Activated T-cell treated with anti-CD3 and anti-CD28 coated beads, Interleukin-2, amount 50 U/mL, for 4 hours (primary cell): ENCODE data around the gene PRMT2. TPM values are rescaled to one million over a fixed set of nuclear protein-coding genes. Genes with fewer than 3 reads are reported as not detected.

Experiments
- ATAC-seq, 2 donors: fragments of 200-7000 bp; cut with Tn5 transposase; one replicate each; pipeline ENCODE4 v1.10.0; 2021
- DNase-seq: peaks from one replicate; pipeline ENCODE4 v3.0.0-alpha.2; 2020
- H3K27me3 Mint-ChIP-seq: one replicate; pipeline ENCODE4 v1.8.0; 2021; ENCODE audit warnings: low read depth, mixed read lengths
- H3K36me3 Mint-ChIP-seq: one replicate; pipeline ENCODE4 v1.8.0; 2022; ENCODE audit warnings: mixed read lengths; ENCODE audit not compliant: insufficient read depth
- H3K4me1 Mint-ChIP-seq: one replicate; pipeline ENCODE4 v1.8.0; 2021; ENCODE audit warnings: low read depth, mixed read lengths
- H3K4me3 Mint-ChIP-seq: one replicate; pipeline ENCODE4 v1.8.0; 2021; ENCODE audit warnings: mild to moderate bottlenecking, moderate library complexity, mixed read lengths
- H3K9me3 Mint-ChIP-seq: one replicate; pipeline ENCODE4 v1.8.0; 2021; ENCODE audit warnings: mixed read lengths
- total RNA-seq, 3 donors: library from RNA; stranded (reverse); gene quantifications; one replicate each; pipeline ENCODE4 v1.2.1, GENCODE V29; 2021

Gene PRMT2
- 10 to 100 TPM; 24.4 to 25.3 (median 24.7) TPM for total RNA-seq

DNA sequence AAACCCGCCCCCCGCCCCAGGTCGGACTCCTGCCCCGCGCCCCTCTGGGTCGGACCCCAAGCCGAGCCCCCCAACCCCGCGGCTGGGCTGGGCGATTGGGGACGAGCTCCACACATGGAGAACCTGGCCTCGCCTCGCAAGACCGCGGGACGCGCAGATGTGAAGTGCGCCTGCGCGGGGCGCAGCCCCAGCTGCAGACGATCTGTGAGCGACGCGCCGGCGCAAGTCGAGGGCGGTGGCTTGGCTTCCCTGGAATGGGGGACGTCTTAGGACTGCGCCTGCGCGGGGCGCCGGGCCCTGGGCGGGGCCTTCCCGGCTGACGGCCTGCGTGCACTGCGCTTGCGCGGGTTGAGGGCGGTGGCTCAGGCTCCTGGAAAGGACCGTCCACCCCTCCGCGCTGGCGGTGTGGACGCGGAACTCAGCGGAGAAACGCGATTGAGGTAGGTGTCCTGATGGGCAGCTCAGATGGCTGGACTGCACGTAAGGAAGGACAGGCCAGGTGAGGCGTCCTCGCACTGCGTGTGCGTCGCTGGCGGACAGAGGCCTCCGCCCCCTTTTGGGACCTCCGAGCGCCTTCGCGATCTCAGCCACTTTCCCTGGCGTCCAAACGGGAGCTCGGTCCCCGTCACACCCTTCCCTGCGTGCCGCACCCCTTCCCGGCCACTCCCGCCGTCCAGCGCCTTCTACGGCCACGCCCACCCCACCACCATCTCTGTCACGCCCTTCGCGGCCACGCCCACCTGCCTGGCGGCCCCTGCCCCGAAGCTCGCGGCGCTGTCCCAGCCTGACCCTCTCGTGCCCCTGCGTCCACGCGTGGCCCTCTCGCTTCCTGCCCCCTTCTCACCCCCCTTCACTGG, at the start of gene PRMT2:
TSS of gene PRMT2 (plus strand) at position 351 of the 857 bp plus-strand sequence. CDS start 1,278 bp downstream, outside the sequence.
- Mint-ChIP-seq H3K27me3 (no peaks in the 10 kb centered on the region), H3K4me3 (peak within 1 kb of the TSS; percentile 96), H3K36me3 (peaks cover 5% of the 10 kb centered on the region), H3K9me3 (no peaks in the 10 kb centered on the region), H3K4me1 (peaks cover 68% of the 10 kb centered on the region)
- ATAC-seq: peak; percentile 82 to 85
- DNase-seq: peak; percentile 98

- ATAC-seq: no peak
- peaks cover 2% of the 10 kb centered on the region for H3K4me1 Mint-ChIP-seq
- H3K9me3 Mint-ChIP-seq: peaks cover 36% of the 10 kb centered on the region
- DNase-seq: no peak
- no peak overlapping the region for H3K4me3 Mint-ChIP-seq
- H3K36me3 Mint-ChIP-seq: peaks cover 1% of the 10 kb centered on the region
- no peaks in the 10 kb centered on the region for H3K27me3 Mint-ChIP-seq
Observed at GRCh38 chr21:46594276-46594675, 41.2 kb upstream of the PRMT2 start.

DNA sequence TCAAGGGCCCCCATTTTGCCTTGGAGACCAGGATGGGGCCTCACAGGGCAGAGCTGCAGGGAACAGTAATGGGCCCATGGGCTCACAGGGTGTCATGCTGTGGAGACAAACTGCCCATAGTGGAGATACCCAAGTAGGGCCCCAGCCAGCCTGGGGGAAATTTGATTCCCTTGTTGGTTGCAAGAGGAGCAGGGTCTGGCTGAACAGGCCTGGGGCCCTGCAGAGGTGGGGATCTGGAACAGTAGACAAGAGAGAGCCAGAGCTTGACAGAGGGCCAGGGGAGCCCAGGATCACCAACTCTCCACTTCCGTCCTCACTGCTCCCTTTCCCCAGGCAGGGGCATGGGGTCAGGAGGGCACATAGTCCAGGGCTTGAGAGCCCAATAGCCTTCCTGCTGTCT, 39.3 kb upstream of the PRMT2 start:
- Mint-ChIP-seq H3K9me3 (peaks cover 17% of the 10 kb centered on the region), H3K4me3 (no peak overlapping the region), H3K4me1 (peaks cover 5% of the 10 kb centered on the region), H3K27me3 (no peaks in the 10 kb centered on the region), H3K36me3 (peaks cover 1% of the 10 kb centered on the region)
- no peak for DNase-seq
- ATAC-seq: no peak

- ATAC-seq (no peak), DNase-seq (no peak)
- no peaks in the 10 kb centered on the region for H3K27me3 Mint-ChIP-seq
- H3K36me3 Mint-ChIP-seq: peaks cover 1% of the 10 kb centered on the region
- H3K9me3 Mint-ChIP-seq: peaks cover 10% of the 10 kb centered on the region
- H3K4me1 Mint-ChIP-seq: peaks cover 5% of the 10 kb centered on the region
- no peak overlapping the region for H3K4me3 Mint-ChIP-seq
Observed at GRCh38 chr21:46597031-46597430, 38.4 kb upstream of the PRMT2 start.

DNA sequence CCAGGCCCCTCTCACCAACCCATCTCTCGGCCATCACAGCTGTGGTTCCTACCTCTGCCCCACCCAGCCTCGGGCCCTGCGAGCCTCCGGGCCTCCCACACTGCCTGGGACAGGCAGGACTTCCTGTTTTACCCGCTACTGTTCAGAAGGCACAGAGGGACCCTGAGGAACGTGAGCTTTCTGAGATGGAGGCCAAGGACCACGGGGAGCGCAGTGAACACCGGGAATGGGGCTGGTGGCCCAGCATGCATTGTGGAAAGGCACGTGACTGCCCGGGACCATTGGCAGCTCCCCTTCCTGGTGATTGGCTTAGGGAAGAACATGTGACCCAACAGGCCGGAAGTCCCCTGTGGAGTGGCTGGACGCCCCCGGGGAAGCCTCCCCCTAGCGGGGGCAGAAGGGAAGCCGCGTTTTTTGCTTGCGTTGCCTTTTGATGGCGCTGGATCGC, 37.6 kb upstream of the PRMT2 start:
- no peak for ATAC-seq
- Mint-ChIP-seq H3K36me3 (peaks cover 1% of the 10 kb centered on the region), H3K27me3 (no peaks in the 10 kb centered on the region), H3K9me3 (peaks cover 9% of the 10 kb centered on the region), H3K4me3 (no peak overlapping the region), H3K4me1 (peaks cover 5% of the 10 kb centered on the region)
- no peak for DNase-seq

DNA sequence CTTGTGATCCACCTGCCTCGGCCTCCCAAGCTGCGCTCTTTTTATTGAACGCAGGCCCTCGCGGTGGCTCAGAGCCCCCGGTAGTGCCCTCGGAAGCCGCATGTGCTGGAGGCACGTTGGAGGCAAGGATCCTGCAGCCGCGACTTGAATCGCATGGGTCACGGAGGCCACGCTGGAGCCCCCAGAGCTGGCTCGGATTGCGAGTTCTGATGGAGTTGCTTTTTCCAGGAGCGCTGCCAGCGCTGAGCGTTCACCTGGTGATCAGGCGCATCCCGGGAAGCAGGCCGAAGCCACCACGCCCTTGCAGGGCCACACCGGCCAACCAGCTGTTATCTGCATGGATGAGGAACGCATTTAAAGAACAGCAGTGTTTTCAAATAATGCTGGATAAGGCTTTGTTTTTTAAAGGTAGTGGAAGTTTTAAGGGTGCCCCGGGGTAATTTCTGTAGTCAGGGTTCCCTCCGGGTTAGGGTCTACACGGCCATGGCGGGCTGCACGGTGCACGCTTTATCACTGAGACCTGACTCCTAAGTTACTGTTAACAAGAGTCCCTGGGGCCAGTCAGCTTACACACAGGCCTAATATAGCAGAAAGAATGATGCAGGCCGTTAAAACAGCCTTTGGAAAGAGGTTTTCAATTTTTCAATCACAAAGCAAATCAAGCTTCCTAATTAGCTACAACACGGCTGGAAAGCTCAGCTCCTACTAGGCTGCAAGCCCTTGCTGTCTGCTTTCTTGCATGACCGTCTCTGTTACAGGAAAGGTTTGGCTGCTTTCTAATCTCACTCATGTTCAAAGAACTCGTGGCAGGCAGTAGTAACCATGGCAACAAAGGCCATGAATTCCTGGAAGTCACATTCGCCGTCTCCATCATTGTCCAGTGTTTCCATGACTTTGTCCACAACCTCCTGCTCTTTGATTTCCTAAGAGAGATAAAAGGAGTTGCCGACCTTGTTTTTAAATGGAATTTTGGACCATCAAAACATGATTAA, 36.6 kb upstream of the PRMT2 start:
- H3K4me3 Mint-ChIP-seq: no peak overlapping the region
- no peaks in the 10 kb centered on the region for H3K36me3 Mint-ChIP-seq
- no peak for ATAC-seq
- DNase-seq: no peak
- no peaks in the 10 kb centered on the region for H3K27me3 Mint-ChIP-seq
- H3K9me3 Mint-ChIP-seq: peaks cover under 1% of the 10 kb centered on the region
- H3K4me1 Mint-ChIP-seq: peaks cover 5% of the 10 kb centered on the region

DNA sequence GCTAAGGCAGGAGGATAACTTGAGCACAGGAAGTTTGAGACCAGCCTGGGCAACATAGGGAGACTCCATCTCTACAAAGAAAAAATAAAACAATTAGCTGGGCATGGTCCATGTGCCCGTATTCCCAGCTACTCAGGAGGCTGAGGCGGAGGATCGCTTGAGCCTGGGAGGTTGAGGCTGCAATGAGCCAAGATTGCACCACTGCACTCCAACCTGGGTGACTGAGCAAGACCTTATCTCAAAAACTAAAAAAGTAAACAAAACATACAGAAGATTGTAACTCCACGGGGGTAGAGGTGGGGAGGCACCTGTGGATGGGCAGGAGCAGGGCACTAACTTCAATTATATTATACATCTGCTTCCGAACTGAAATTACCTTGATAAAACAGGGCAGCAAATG, 35.2 kb upstream of the PRMT2 start:
- H3K9me3 Mint-ChIP-seq: no peaks in the 10 kb centered on the region
- no peak overlapping the region for H3K4me3 Mint-ChIP-seq
- no peak for DNase-seq

DNA sequence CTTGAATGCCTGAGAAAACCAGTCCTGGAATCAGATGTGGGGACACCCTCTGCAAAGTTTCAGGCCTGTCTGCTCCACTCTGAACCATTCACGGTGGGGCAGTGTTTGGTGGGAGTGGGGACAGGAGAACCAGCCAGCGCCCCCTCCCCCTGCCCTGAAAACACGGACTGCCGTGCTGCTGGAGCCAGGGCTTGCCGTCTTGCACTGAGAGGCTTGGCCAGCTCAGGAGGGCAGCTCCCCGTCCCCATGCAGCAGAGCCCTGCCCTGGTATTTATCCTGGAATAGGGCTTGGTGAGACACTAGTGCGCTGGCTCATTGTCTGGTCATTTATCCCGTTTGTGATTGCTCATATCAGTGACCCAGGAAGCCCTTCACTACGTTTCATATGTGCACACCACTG, 34.5 kb upstream of the PRMT2 start:
- ATAC-seq (no peak), DNase-seq (no peak)
- Mint-ChIP-seq H3K4me3 (no peak overlapping the region), H3K27me3 (no peaks in the 10 kb centered on the region), H3K36me3 (no peaks in the 10 kb centered on the region), H3K9me3 (no peaks in the 10 kb centered on the region), H3K4me1 (peaks cover 19% of the 10 kb centered on the region)

More for the DNA sequence above, 35.2 kb upstream of the PRMT2 start:
- H3K4me1 Mint-ChIP-seq: peaks cover 12% of the 10 kb centered on the region
- no peaks in the 10 kb centered on the region for H3K27me3 Mint-ChIP-seq
- no peaks in the 10 kb centered on the region for H3K36me3 Mint-ChIP-seq
- ATAC-seq: no peak

GRCh38 chr21:46603228-46603627, 32.2 kb upstream of the PRMT2 start:
- Mint-ChIP-seq H3K4me1 (peaks cover 36% of the 10 kb centered on the region), H3K27me3 (no peaks in the 10 kb centered on the region), H3K9me3 (no peaks in the 10 kb centered on the region), H3K36me3 (no peaks in the 10 kb centered on the region), H3K4me3 (no peak overlapping the region)
- no peak for ATAC-seq
- no peak for DNase-seq

DNA sequence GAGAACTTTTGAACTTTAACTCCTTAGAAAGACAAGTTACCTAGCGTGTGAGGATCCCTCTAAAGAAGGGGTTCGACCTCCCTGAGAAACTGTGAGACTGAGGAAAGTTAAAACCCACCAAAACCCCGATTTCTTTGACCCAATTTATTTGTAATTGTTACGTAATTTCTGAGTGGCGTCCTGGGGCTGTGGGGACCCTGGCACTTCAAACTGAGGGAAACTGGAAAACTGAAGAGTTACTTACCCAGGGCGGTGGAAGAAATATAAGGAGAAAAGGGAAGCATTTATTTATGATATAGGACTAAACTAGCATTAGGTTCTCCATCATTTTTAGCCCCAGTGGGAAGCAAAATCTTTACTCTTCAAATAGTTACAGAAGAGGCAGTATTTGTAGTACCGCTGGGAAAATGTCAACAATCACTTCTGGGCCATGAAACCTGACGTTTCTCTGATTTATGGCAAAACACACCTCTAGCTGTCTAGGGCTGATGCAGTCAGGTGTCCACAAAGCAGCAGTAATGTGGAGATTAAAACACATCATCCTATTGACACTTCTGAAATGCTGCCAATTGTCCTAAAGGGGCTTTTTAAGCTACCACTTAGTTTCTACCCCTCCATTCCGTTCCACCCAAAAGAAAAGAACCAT, 31.0 kb upstream of the PRMT2 start:
- Mint-ChIP-seq H3K4me1 (peaks cover 32% of the 10 kb centered on the region), H3K9me3 (no peaks in the 10 kb centered on the region), H3K36me3 (no peaks in the 10 kb centered on the region), H3K27me3 (no peaks in the 10 kb centered on the region), H3K4me3 (no peak overlapping the region)
- no peak for DNase-seq
- ATAC-seq: no peak

DNA sequence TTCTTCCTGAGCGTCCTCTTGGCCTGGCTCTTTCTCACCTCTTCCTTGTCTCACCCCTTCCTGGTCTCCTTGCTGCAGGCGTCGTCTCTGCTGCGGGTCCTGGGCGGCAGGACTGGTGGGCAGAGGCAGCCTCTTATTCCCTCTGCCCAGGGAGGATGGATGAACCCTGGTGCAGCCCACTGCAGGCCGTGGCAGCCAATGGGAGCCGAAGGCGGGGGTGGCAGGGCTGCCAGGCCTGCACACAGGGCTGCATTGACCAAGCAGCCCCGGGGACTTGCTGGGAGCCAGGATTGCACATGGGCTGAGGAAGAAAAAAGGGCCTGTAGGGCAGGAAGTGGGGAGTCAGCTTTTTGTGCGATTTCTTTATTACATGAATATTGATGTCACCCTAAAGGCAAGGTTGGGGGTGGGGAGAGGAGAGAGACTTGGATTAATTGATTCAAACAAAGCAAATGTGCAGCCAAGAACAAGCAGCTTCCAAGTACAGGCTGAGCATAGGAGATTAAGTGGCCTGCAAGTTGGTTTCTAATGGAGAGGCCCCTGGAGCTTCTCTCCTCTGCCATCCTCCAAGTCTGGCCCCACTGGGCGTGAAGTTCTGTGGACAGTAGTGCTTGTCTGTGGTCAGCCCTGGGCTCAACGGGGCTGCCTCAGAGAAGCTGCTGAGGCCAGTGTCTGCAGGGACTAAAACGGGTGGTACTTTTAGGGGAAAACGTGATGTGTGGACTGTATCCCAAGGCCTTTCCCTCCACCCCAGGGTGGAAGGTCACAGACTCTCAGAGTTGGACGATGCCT, 30.3 kb upstream of the PRMT2 start, which contains the start of gene S100B:
TSS of gene S100B (minus strand) at position 108 of the 792 bp plus-strand sequence. CDS start 2,667 bp downstream, outside the sequence.
- DNase-seq (no peak), ATAC-seq (peak; percentile 23 to 35)
- no peak within 1 kb of the TSS for H3K4me3 Mint-ChIP-seq
- peaks cover 31% of the 10 kb centered on the region for H3K4me1 Mint-ChIP-seq
- no peaks in the 10 kb centered on the region for H3K36me3 Mint-ChIP-seq
- no peaks in the 10 kb centered on the region for H3K27me3 Mint-ChIP-seq
- H3K9me3 Mint-ChIP-seq: no peaks in the 10 kb centered on the region

DNA sequence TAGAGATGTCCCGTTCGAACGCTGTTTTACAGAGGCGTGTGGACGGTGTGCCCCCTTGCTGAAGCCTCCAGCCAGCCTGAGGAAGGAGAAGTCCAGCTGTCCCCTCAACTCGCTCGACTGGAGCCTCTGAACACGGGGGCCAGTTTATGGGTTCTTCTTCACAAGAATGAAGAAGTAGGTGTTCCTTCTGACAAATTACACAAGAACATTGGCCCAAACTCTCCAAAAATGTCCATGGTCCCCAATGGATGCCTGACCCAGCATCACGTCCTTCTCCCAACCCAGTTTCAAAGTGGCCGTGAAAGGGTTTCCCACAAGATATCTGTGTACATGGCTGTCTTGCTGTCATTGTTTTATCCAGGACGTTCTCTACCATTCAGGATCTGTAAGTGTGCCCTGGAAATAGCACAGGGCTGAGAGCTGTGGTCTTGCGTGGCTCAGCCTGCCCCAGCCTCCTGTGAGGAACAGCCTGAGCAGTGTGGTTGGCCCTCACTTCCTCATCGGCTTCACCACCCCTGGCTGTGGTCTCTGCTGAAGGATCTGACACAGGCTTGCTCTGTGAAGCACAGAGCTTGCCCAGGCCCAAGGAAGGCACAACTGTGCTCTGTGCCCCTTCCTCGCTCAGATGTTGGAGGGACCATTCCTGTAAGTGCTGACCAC, 29.6 kb upstream of the PRMT2 start:
- H3K27me3 Mint-ChIP-seq: no peaks in the 10 kb centered on the region
- H3K4me1 Mint-ChIP-seq: peaks cover 31% of the 10 kb centered on the region
- H3K36me3 Mint-ChIP-seq: no peaks in the 10 kb centered on the region
- ATAC-seq: peak; percentile 86 to 87
- peak; percentile 35 for DNase-seq
- H3K9me3 Mint-ChIP-seq: no peaks in the 10 kb centered on the region
- no peak overlapping the region for H3K4me3 Mint-ChIP-seq

DNA sequence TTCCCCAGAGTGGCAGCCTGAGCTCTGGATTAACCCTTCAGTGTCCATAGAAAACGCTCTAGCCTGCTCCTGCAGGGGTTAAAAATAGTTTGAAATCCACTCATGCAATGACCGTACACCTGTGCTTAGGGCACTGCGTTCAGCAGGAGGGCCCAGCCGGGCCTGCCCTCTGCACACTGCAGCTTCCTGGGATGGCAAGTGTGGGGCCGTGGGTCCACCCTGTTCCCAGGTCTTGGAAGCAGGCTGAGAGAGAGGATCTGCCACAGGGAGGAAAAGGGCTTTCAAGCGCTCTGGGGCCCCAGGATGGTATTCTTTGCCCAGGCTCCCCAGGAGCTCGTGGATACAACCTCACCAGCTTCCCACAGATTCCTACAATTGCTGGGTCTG, 29.1 kb upstream of the PRMT2 start:
- peak in 1 of 2 donors; percentile 30 for ATAC-seq
- no peak for DNase-seq
- no peaks in the 10 kb centered on the region for H3K27me3 Mint-ChIP-seq
- H3K4me3 Mint-ChIP-seq: no peak overlapping the region
- H3K9me3 Mint-ChIP-seq: no peaks in the 10 kb centered on the region
- H3K4me1 Mint-ChIP-seq: peaks cover 31% of the 10 kb centered on the region
- H3K36me3 Mint-ChIP-seq: no peaks in the 10 kb centered on the region
